Neural progenitor cell (in vitro differentiated cells): ENCODE results near the gene ZNF280C. TPM values are rescaled to one million over a fixed set of nuclear protein-coding genes. Genes with fewer than 3 reads are reported as not detected.

Experiments used
- DNase-seq: peaks from one replicate; pipeline ENCODE4 v3.0.0-alpha.2; 2016; ENCODE audit warnings: low spot score
- H2AFZ ChIP-seq: fragments of 200-600 bp; sonication (generic); replicated peaks from 2 replicates; pipeline ENCODE4 v1.6.1; 2016; ENCODE audit warnings: antibody characterized with exemption
- H3F3A ChIP-seq: fragments of 200-600 bp; sonication (generic); 2 replicates; pipeline ENCODE4 v1.6.1; 2016; ENCODE audit warnings: antibody characterized with exemption, low read depth
- H3K27ac ChIP-seq: fragments of 200-600 bp; sonication (generic); 2 replicates; pipeline ENCODE4 v1.5.1; 2016; ENCODE audit warnings: mild to moderate bottlenecking
- H3K27me3 ChIP-seq: fragments of 200-600 bp; sonication (generic); 2 replicates; pipeline ENCODE4 v1.6.1; 2016; ENCODE audit warnings: mild to moderate bottlenecking, moderate library complexity
- H3K36me3 ChIP-seq: fragments of 200-600 bp; sonication (generic); 2 replicates; pipeline ENCODE4 v1.5.1; 2016
- H3K4me1 ChIP-seq: fragments of 200-600 bp; sonication (generic); 2 replicates; pipeline ENCODE4 v1.6.1; 2016; ENCODE audit warnings: mixed run types
- H3K4me2 ChIP-seq: fragments of 200-600 bp; sonication (generic); 2 replicates; pipeline ENCODE4 v1.6.1; 2016
- H3K4me3 ChIP-seq: fragments of 200-600 bp; sonication (generic); 2 replicates; pipeline ENCODE4 v1.5.1; 2016
- H3K79me2 ChIP-seq: fragments of 200-600 bp; sonication (generic); 2 replicates; pipeline ENCODE4 v1.6.1; 2016; ENCODE audit warnings: low read depth
- H3K9ac ChIP-seq: fragments of 200-600 bp; sonication (generic); 2 replicates; pipeline ENCODE4 v1.6.1; 2016
- H3K9me3 ChIP-seq: fragments of 200-600 bp; sonication (generic); 2 replicates; pipeline ENCODE4 v1.5.1; 2016; ENCODE audit warnings: low read depth
- H4K20me1 ChIP-seq: fragments of 200-600 bp; sonication (generic); 2 replicates; pipeline ENCODE4 v1.6.1; 2016; ENCODE audit warnings: low read depth
- H3K27ac Mint-ChIP-seq: 3 replicates; pipeline ENCODE4 v1.8.0; 2021; ENCODE audit warnings: mixed read lengths
- H3K27me3 Mint-ChIP-seq: 2 replicates; pipeline ENCODE4 v1.8.0; 2022; ENCODE audit warnings: low read depth, mild to moderate bottlenecking, inconsistent platforms, moderate library complexity, mixed read lengths; ENCODE audit not compliant: insufficient read depth
- H3K36me3 Mint-ChIP-seq: 3 replicates; pipeline ENCODE4 v1.8.0; 2021; ENCODE audit warnings: mixed read lengths
- H3K4me1 Mint-ChIP-seq: 3 replicates; pipeline ENCODE4 v1.8.0; 2021; ENCODE audit warnings: mixed read lengths
- H3K4me3 Mint-ChIP-seq: 3 replicates; pipeline ENCODE4 v1.8.0; 2021; ENCODE audit warnings: mild to moderate bottlenecking, moderate library complexity, mixed read lengths
- H3K9me3 Mint-ChIP-seq: 3 replicates; pipeline ENCODE4 v1.8.0; 2020; ENCODE audit warnings: mixed read lengths
- CTCF ChIP-seq: fragments of 200-600 bp; sonication (generic); IDR thresholded peaks from 2 replicates; pipeline ENCODE4 v1.5.1; 2017; ENCODE audit warnings: antibody characterized with exemption, mild to moderate bottlenecking
- EZH2 ChIP-seq: fragments of 200-600 bp; sonication (generic); IDR thresholded peaks from 2 replicates; pipeline ENCODE4 v1.6.1; 2017; ENCODE audit warnings: antibody characterized with exemption, mild to moderate bottlenecking, moderate library complexity
- EZH2phosphoT487 ChIP-seq: fragments of 200-600 bp; sonication (generic); IDR thresholded peaks from 2 replicates; pipeline ENCODE4 v1.6.1; 2017; ENCODE audit warnings: antibody characterized with exemption
- total RNA-seq: library from RNA; depleted of rRNA; stranded (reverse); fragments of >200 nt; gene quantifications from 2 replicates; pipeline ENCODE4 v1.2.3, GENCODE V29; 2015; ENCODE audit warnings: low replicate concordance

Gene ZNF280C
- total RNA-seq, 1 donor from 2014 or later: 41.8 TPM

DNA sequence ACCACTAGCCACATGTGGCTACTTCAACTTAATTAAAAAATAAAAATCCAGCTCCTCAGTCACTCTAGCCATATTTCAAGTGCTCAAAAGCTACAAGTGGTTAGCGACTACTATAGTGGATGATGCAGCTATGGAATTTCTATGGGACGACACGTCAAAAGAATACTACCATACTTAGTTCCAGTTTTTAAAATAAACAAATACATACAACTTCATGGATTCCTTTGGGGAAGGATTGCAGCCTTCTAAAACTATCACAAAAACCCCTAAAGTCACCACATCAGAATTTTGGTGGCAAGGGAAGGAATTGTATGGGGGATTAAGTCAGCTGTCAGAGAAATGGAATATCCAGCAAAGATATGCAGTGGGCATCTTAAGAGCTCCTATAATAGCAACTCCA lies 6.5 kb downstream of the ZNF280C start:
- Histone ChIP-seq H3K36me3 (peaks cover 15% of the 10 kb centered on the region), H2AFZ (no peak overlapping the region), H3K4me1 (no peaks in the 10 kb centered on the region), H3K79me2 (peaks cover 71% of the 10 kb centered on the region), H3F3A (no peaks in the 10 kb centered on the region), H4K20me1 (no peaks in the 10 kb centered on the region), H3K27me3 (no peaks in the 10 kb centered on the region), H3K9ac (no peak overlapping the region), H3K27ac (no peak overlapping the region), H3K4me2 (no peak overlapping the region), H3K9me3 (peaks cover 5% of the 10 kb centered on the region), H3K4me3 (no peak overlapping the region)
- H3K36me3 Mint-ChIP-seq: peaks cover 48% of the 10 kb centered on the region
- H3K4me3 Mint-ChIP-seq: no peak overlapping the region
- peaks cover 28% of the 10 kb centered on the region for H3K9me3 Mint-ChIP-seq
- TF ChIP-seq CTCF: no peak
- no peak for TF ChIP-seq EZH2
- TF ChIP-seq EZH2phosphoT487: no peak
- no peak overlapping the region for H3K27ac Mint-ChIP-seq
- H3K27me3 Mint-ChIP-seq: no peaks in the 10 kb centered on the region
- DNase-seq: no peak
- H3K4me1 Mint-ChIP-seq: peaks cover 6% of the 10 kb centered on the region

GRCh38 chrX:130261296-130261893 lies 7.3 kb downstream of the ZNF280C start:
- DNase-seq: no peak
- no peak overlapping the region for H3K27ac Mint-ChIP-seq
- H3K27ac ChIP-seq: no peak overlapping the region
- H2AFZ ChIP-seq: no peak overlapping the region
- TF ChIP-seq EZH2phosphoT487 (no peak), EZH2 (no peak), CTCF (no peak)
- H3F3A ChIP-seq: no peaks in the 10 kb centered on the region
- peaks cover 52% of the 10 kb centered on the region for H3K36me3 Mint-ChIP-seq
- no peaks in the 10 kb centered on the region for H3K4me1 ChIP-seq
- H3K27me3 ChIP-seq: no peaks in the 10 kb centered on the region
- H3K79me2 ChIP-seq: peaks cover 62% of the 10 kb centered on the region
- H4K20me1 ChIP-seq: no peaks in the 10 kb centered on the region
- peaks cover 29% of the 10 kb centered on the region for H3K9me3 Mint-ChIP-seq
- peaks cover 2% of the 10 kb centered on the region for H3K27me3 Mint-ChIP-seq
- no peak overlapping the region for H3K9ac ChIP-seq
- peaks cover 15% of the 10 kb centered on the region for H3K36me3 ChIP-seq
- H3K9me3 ChIP-seq: peaks cover 5% of the 10 kb centered on the region
- H3K4me3 Mint-ChIP-seq: no peak overlapping the region
- no peak overlapping the region for H3K4me2 ChIP-seq
- H3K4me3 ChIP-seq: no peak overlapping the region
- peaks cover 2% of the 10 kb centered on the region for H3K4me1 Mint-ChIP-seq

- Histone ChIP-seq H3K9ac (no peak overlapping the region), H4K20me1 (no peaks in the 10 kb centered on the region), H3F3A (no peaks in the 10 kb centered on the region), H3K4me1 (no peaks in the 10 kb centered on the region), H3K36me3 (peaks cover 15% of the 10 kb centered on the region), H3K9me3 (peaks cover 2% of the 10 kb centered on the region), H3K4me2 (no peak overlapping the region), H3K27ac (no peak overlapping the region), H3K79me2 (peaks cover 52% of the 10 kb centered on the region), H3K27me3 (no peaks in the 10 kb centered on the region), H2AFZ (no peak overlapping the region), H3K4me3 (no peak overlapping the region)
- no peak overlapping the region for H3K4me3 Mint-ChIP-seq
- H3K4me1 Mint-ChIP-seq: no peaks in the 10 kb centered on the region
- peaks cover 2% of the 10 kb centered on the region for H3K27me3 Mint-ChIP-seq
- TF ChIP-seq EZH2 (no peak), EZH2phosphoT487 (no peak), CTCF (no peak)
- no peak for DNase-seq
- peaks cover 24% of the 10 kb centered on the region for H3K9me3 Mint-ChIP-seq
- H3K36me3 Mint-ChIP-seq: peaks cover 54% of the 10 kb centered on the region
- no peak overlapping the region for H3K27ac Mint-ChIP-seq
These were observed 8.4 kb downstream of the ZNF280C start for GRCh38 chrX:130260316-130260715.
